Suppressor macrophage treated with lipopolysaccharide for 4 hours (primary cell): Measurements from ENCODE around the gene CCDC68.
"Not testable (repeated sequence)": the region's sequence is repeated elsewhere in the genome, so short reads cannot be mapped to it uniquely, and the experiment has no call there.

Source experiments
- DNase-seq: peaks from one replicate; pipeline ENCODE4 v3.0.0-alpha.2; 2020

Gene CCDC68

GRCh38 chr18:54958704-54959625, at the start of gene CCDC68:
Gene CCDC68 (minus strand): TSS chr18:54959461. CDS start chr18:54942791, 16,670 bp downstream.
- peak; percentile 12 for DNase-seq

GRCh38 chr18:55007602-55008001, 48.3 kb upstream of the CCDC68 start:
- DNase-seq: no peak

GRCh38 chr18:55003695-55004094, 44.4 kb upstream of the CCDC68 start:
- no peak for DNase-seq

- DNase-seq: no peak
Observed at GRCh38 chr18:55002261-55002660, 43.0 kb upstream of the CCDC68 start.

GRCh38 chr18:55001394-55002024, 42.2 kb upstream of the CCDC68 start:
- DNase-seq: no peak

GRCh38 chr18:55000529-55000928, 41.3 kb upstream of the CCDC68 start:
- DNase-seq: no peak

GRCh38 chr18:54999016-54999415, 39.8 kb upstream of the CCDC68 start:
- no peak for DNase-seq

GRCh38 chr18:54995421-54996143, 36.3 kb upstream of the CCDC68 start:
- no peak for DNase-seq

- no peak for DNase-seq
Observed at GRCh38 chr18:54991981-54992380, 32.7 kb upstream of the CCDC68 start.

- no peak for DNase-seq
Observed at GRCh38 chr18:54984908-54985307, 25.6 kb upstream of the CCDC68 start.

GRCh38 chr18:54983791-54984190, 24.5 kb upstream of the CCDC68 start:
- DNase-seq: no peak

- peak; percentile 73 for DNase-seq
Observed at GRCh38 chr18:54983041-54983686, 23.9 kb upstream of the CCDC68 start.

GRCh38 chr18:54981076-54981475, 21.8 kb upstream of the CCDC68 start:
- DNase-seq: no peak

- DNase-seq: no peak
Observed at GRCh38 chr18:54975598-54975997, 16.3 kb upstream of the CCDC68 start.

GRCh38 chr18:54973046-54973445, 13.8 kb upstream of the CCDC68 start:
- no peak for DNase-seq

GRCh38 chr18:54968807-54969206, 9.5 kb upstream of the CCDC68 start:
- peak; percentile 49 for DNase-seq

- DNase-seq: not testable (repeated sequence)
Observed at GRCh38 chr18:54968237-54968636, 9.0 kb upstream of the CCDC68 start.

GRCh38 chr18:54967786-54968185, 8.5 kb upstream of the CCDC68 start:
- no peak for DNase-seq

GRCh38 chr18:54964741-54965140, 5.5 kb upstream of the CCDC68 start:
- peak; percentile 31 for DNase-seq

- DNase-seq: no peak
Observed at GRCh38 chr18:54962919-54963645, 3.8 kb upstream of the CCDC68 start.

- no peak for DNase-seq
Observed at GRCh38 chr18:54961868-54962267, 2.6 kb upstream of the CCDC68 start.

GRCh38 chr18:54961016-54961423, 1.8 kb upstream of the CCDC68 start:
- DNase-seq: peak; percentile 35
